Measurements from ENCODE around the gene IFITM2.
"Not testable (repeated sequence)": the region's sequence is repeated elsewhere in the genome, so short reads cannot be mapped to it uniquely, and the experiment has no call there.

IFITM2 gene

DNA sequence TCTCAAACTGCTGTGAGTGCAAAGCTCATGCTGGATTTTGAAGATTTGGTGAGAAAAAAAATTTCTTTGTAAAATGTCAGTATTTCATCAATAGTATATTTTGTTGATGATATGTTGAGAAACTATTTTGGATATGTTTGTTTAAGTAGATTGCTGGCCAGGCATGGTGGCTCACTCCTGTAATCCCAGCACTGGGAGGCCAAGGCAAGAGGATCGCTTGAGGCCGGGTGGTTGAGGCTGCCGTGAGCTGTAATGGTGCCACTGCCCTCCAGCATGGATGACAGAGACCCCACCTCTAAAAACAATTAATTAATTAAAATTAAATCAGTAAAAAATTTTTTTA lies 19.9 kb downstream of the IFITM2 start:
- DNase-seq, result no peak

GRCh38 chr11:328012-328411 lies 20.4 kb downstream of the IFITM2 start:
- DNase-seq, result no peak

DNA sequence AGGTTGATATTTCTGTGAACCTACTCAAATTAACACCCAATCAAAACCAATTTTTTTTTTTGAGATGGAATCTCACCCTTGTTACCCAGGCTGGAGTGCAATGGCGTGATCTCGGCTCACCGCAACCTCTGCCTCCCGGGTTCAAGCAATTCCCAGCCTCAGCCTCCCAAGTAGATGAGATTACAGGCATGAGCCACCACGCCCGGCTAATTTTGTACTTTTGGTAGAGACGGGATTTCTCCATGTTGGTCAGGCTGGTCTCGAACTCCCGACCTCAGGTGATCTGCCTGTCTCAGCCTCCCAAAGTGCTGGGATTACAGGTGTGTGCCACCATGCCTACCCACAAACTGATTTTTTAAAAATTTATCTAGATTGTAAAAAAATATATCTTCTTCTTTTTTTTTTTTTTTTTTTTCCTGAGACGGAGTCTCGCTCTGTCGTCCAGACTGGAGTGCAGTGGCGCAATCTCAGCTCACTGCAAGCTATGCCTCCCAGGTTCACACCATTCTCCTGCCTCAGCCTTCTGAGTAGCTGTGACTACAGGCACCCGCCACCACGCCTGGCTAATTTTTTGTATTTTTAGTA lies 21.0 kb downstream of the IFITM2 start:
- DNase-seq, result not testable (repeated sequence)

- DNase-seq, result no peak
These were observed 22.3 kb downstream of the IFITM2 start for GRCh38 chr11:329886-330253.

DNA sequence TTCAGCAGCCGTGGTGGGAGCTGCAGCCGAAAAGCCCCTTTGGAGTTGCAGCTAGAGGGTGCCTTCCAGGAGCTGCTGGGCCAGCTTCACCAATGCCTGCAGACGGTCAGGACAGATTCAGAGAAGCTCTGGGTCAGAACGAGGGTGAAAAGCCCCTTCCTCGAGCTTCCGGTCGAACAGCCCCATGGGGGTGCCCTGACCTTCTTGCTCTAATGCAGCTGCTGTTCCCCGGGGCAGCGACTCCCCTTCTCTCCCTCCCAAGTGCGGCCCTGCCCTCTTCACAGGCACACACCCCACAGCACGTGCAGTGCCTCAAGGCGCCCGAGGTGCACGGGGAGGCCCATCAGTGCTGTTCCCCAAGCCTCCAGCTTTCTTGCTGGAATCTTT lies 22.7 kb downstream of the IFITM2 start:
- no peak for DNase-seq

GRCh38 chr11:330694-331357 lies 23.2 kb downstream of the IFITM2 start:
- DNase-seq, result no peak

DNA sequence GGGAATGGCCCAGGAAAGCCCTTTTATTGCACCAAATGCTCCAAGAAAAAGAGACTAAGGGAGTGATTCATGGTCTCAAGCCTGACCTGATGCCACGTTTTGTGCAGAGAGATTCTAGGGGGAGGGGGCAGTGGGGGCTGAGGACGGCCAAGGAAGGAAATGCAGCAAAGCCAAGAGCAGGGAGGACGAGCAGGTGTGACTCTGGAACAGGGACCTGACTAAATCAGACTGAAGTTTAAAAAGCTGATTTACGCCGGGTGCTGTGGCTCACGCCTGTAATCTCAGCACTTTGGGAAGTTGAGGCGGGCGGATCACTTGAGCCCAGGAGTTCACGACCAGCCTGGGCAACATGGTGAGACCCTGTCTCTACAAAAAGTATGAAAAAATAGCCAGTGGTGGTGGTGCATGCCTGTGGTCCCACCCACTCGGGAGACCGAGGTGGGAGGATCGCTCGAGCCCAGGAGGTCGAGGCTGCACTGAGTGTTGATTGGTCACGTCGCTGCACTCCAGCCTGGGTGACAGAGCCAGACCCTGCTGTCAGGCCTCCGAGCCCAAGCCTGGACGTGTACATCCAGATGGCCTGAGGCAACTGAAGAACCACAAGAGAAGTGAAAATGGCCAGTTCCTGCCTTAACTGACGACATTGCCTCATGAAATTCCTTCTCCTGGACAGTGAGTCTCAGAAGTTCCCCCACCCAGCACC lies 23.9 kb downstream of the IFITM2 start:
- no peak for DNase-seq

DNA sequence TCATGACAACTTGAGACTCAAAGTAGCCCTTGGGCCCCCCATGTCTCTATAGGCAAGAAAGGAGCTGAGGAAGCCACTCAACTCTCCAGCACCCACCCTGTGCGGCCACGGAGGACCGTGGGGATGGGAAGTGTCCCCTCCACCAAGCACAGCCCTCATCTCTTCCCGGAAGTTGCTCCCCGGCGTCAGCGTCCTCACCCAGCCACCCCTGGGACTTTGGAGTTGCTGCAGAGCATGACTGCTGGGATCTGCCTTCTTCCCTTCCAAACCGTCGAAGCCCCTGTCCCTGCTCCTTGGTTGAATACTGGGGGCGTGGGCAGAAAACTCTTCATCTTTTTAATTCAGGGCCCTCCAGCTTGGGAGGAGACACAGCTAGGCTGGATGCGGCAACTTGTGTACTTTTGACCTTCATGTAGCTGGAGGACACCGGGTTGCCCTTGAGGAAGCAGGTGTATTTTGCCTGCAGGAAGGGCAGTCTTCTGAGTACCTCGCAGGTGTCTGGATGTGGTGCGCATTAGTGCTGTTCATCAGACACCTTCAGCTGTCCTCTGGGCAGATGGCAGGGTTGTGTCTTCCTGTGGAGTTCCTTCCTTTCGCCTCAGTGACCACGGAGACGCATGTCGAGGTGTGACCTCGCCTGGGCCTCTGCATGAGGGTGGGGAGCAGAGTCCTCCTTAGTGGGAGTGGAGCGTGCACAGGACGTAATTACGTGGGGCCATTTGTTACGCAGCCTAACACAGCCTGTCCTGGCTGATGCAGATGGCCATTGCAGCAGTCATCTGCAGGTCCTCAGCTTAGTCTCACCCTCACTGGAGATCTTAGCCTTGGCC lies 25.2 kb downstream of the IFITM2 start:
- no peak for DNase-seq

- DNase-seq, result not testable (repeated sequence)
These were observed 26.1 kb downstream of the IFITM2 start for GRCh38 chr11:333616-334263.

DNA sequence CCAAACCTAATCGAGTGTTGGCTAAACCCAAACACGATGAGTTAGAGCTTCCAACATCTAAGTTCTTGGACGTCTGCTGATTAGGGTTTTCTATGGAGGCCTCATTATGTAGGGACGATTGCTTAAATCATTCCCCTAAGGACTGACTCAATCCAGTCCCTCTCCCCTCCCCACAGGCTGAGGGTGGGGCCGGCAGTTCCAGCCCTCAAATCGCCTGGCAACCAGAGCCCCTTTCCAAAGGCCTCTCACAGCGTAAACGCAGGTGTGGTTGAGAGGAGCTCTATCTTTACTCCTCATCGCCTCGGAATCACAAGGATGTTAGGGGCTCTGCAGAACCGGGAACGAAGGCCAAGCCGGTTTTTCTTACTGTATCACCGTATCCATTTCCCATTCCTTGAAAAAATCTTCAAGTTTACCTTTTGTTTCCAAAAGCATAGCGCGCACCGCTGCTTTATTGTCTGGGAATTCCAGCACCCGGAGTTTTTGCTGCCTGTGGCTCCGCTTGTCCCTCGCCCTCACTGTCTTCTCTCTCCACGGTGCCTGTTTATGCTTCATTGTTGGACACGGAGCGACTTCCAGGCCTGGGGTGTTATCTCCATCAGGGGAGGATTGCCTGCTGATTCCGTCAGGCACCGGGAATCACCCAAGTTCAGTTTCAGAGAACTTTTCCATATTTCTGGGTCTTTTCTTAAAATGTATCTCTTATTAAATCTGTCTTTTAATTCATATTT lies 26.8 kb downstream of the IFITM2 start:
- DNase-seq, result no peak

DNA sequence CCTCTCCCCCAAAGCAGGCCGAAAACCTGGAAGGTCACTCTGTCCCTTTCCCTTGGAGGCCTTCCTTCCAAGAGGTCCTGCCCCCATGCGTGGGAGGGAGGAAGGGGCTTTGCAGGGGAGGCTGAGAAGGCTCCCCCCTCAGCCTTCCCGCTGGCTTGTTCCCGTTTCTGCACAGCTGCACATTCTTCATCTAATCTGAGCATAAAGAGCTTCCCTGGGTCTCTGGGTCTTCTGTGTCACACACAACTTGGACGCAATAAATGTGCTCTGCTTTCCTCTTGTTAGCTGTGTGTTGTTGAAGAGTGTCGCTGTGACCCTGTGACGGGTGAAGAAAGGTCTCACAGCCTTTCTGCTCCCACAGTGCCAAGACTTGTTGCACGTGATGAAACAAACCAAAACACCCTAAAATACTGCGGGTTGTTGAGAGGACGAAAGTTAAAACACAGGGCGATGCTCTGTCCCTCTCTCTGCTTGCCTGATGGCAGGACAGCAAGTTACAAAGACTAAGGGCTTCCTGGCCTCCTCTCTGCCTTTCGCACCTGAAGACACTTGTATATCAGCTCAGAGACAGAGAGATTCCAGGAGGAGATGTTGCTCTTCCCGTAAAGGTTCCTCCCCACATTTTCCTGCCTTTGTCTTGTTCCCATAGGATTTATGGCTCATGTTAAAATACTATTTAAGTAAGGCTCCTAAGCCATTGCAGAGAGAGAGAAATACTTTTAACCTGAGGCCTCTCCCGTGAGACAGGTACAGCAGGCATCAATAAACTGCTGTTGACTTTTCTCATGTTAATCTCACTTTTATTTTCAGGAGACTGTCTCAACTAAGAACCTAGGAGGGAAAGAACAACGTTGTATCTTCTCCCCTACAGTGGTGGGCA lies 28.4 kb downstream of the IFITM2 start:
- DNase-seq, result no peak

DNA sequence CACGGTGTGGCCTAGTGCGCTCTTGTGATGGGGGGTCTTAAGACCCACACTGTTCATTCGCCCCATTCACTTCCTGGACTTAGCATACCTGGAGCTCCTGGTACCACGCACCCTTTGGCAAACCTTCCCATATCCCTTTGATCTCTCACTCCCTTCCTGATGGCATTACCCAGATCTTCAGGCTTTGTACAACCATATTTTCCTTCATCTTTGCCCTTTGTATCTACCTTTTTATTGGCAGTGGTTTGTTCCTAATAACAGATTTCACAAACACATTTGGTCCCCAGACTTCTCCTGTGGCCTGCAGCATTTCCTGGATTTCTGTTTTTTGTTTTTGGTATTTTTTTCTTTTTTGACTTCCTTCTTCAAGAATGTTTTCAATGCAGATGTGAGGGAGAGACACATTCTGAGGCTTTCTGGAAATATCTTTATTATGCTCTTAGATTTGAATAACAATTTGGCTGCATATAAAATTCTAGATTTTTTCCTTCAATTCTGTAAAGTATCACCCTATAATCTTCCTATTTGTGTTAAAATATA lies 29.1 kb downstream of the IFITM2 start:
- DNase-seq, result no peak

DNA sequence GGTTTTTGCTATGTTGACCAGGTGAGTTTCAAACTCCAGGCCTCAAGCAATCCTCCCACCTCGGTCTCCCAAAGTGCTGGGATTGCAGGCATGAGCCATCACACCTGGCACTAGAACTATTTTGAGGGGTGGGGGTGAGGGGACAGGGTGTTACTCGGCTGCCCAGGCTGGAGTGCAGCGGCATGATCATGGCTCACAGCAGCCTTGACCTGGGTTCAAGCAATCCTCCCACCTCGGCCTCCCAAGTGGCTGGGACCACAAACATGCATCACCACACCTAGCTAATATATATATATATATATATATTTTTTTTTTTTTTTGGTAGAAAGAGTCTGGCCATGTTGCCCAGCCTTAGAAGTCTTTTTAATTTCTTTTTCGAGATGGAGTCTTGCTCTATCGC lies 30.1 kb downstream of the IFITM2 start:
- DNase-seq, result no peak

- DNase-seq, result no peak
These were observed 32.3 kb downstream of the IFITM2 start for GRCh38 chr11:339963-340362.

DNA sequence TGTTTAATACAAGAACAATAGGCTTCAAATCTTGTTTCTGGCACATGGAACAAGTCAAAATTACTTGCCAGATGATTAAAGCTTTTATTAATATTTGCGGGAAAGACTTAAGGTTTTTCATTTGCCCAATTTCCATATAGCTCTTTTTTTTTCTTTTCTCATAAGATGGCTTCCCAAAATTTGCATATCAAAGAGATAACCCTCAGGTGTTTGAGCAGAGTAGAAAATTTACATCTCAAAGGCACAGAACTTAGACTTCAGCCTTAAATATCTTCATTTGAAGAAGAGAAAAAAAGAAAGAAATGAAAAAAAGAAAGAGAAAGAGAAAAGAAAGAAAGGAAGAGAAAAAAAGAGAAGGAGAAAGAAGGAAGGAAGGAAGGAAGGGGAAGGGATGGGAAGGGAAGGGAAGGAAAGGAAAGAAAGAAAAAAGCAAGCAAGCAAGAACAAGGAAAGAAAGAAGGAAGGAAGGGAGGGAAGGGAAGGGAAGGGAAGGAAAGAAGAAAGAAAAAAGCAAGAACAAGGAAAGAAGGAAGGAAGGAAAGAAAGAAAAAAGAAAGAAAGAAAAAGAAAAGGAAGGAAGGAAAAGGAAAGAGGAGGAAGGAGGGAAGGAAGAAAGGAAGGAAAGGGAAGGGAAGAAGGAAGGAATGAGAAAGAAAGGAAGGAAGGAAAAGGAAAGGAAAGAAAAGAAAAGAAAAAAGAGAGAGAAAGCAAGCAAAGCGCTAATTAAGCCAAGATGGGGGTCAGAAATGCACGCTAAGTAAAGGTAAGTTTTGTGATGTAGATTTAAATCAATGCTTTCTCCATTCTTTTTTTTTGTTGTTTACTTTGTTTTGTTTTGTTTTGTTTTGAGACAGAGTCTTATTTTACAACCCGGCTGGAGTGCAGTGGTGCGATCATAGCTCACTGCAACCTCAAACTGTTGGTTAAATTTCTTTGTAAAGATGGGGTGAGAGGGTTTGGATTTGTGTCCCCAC lies 33.2 kb downstream of the IFITM2 start:
- no peak for DNase-seq

- DNase-seq, result no peak
These were observed 34.7 kb downstream of the IFITM2 start for GRCh38 chr11:342328-342727.

- no peak for DNase-seq
These were observed 37.4 kb downstream of the IFITM2 start for GRCh38 chr11:344836-345578.

GRCh38 chr11:346529-346928 lies 38.9 kb downstream of the IFITM2 start:
- no peak for DNase-seq
